HG02884 (cell line): ENCODE data around the gene PON1.

Source experiments
- ATAC-seq: cut with Tn5 transposase; IDR thresholded peaks from one replicate; pipeline ENCODE4 v1.9.1; 2021; ENCODE audit warnings: mild to moderate bottlenecking, moderate library complexity; ENCODE audit not compliant: unreplicated experiment

The PON1 gene

DNA sequence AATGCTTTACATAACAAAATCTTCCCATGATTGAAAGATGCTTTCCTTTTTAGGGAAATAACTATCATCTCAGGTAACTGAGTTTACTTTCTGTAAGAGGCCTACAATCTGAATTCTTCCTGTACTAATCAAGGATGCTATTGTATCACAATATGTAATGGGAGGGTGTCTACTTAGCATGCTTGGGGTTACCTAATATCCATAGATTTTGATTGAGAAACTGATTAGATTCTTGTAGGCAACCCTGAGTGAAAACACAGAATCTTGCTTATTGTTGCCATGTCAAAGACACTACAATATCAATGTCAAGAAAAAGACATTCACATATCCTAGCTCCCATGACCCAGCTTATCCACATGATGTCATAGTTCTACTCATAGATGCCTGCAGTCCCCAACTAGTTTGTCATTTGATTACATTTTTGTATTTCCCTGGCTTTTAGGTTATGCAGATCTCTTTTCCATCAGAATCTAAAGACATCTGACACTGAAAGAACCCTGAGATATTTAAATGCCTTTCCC is 62.4 kb downstream of the PON1 start:
- no peak for ATAC-seq

DNA sequence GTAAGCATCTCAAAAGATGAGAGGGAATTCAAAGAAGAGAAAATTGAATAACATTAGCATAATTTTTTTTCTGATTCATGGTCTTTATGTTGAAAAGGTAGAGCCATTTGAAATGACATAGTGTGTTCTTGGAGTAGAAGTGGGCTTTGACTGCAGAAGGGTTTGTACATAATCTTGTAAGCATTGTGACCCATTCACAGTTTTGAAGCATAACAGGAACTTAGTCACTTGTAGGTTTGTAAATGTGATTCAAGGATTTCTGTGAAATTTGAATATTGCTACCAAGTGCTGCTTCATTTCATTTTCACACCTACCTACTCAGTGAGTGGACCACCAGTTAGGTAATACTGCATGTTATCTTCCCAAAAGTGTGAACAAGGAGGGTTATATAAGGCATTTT is 68.6 kb downstream of the PON1 start:
- ATAC-seq = no peak

GRCh38 chr7:95253986-95254385 is 70.3 kb downstream of the PON1 start:
- ATAC-seq = no peak

GRCh38 chr7:95251966-95252365 is 72.4 kb downstream of the PON1 start:
- no peak for ATAC-seq

- no peak for ATAC-seq
Measured at GRCh38 chr7:95250571-95250970, 73.8 kb downstream of the PON1 start.
